Stimulated activated CD8-positive, alpha-beta memory T cell treated with anti-CD3 and anti-CD28 coated beads, Interleukin-4, amount 100 ng/mL, for 48 hours (primary cell): Measurements from ENCODE around the gene KRR1.

Source experiments
- DNase-seq: peaks from one replicate; pipeline ENCODE4 v3.0.0-alpha.2; 2020

The KRR1 gene

DNA sequence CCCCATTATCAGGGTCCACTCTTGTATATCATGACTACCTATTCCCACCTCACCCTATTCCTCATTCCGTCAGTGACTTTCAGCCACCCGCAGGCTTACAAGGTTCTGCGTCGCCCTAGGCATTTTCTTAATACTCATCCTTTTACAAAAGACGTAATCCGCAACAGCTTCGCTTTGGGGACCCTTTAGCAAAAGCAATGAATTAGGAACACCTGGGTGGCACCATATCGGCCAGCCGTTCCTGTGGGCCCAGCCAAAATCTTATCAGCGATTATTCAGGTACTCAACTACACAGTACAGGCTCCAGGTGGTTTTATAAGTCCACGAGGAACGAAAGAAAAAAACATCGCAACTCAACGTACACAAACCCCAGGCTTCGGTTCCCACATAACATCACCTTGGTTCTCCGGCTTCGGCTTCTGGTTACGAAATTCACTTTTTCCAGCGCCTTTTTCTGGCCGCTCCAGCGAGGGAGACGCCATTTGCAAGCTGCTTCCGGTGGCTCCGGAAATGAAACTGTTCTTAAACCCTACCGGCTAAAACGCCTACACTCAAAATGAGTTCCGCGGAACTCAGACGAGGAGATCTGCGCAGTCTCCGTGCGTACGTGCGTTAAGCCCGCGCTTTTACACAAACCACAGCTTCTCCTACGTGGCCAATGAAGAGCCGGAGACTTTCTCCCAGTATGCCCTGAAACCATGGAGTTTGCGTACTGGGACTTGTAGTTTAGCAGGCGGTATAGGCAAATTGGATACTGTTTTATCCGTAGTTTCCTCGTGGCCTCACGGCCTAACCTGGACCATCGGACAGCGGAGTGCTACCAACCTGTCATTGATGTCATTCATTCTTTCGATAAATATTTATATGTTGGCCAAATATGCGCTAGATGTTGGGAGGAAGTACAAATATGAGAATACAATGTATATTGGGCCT lies at the start of gene KRR1:
TSS of gene KRR1 (minus strand) at position 494 of the 933 bp plus-strand sequence. CDS start at position 482, 12 bp downstream.
- DNase-seq = peak; percentile 88

DNA sequence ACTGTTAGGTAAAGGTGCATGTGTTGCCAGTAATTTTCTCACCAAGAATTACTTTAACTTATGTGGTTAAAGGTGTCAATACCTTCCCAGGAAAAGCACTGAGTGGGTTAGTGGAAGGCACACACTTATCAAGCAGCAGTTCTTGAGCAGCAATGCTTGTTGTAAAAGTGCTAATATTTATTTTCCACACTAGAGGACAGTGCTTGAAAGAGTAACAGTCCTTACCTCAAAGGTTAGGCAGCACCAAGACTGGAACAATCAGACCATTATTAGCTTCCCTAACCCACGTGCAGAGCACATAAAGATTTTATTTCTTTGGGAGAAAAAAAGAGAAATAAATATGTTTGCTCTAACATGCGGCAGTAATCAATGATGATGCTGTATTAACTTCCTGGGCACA lies 48.8 kb upstream of the KRR1 start:
- no peak for DNase-seq

DNA sequence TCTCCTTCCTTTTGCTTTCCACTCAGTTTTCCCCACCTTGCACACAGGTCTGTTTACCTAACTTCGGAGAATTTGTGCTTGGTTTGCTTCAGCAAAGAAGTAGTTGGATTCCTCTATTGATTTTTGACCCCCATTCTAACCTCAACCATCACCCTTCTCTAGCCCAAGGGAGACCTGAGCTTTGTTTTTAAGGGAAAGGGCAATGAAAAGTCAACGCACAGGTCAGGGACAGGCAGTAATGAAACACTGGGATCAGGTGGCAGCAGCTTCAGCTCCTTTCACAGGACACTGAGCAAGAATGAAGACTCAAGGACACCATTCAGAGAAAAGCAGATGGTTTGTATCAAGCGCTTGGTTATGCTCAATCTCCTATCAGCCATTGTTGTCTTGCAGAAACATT lies 46.9 kb upstream of the KRR1 start:
- no peak for DNase-seq

DNA sequence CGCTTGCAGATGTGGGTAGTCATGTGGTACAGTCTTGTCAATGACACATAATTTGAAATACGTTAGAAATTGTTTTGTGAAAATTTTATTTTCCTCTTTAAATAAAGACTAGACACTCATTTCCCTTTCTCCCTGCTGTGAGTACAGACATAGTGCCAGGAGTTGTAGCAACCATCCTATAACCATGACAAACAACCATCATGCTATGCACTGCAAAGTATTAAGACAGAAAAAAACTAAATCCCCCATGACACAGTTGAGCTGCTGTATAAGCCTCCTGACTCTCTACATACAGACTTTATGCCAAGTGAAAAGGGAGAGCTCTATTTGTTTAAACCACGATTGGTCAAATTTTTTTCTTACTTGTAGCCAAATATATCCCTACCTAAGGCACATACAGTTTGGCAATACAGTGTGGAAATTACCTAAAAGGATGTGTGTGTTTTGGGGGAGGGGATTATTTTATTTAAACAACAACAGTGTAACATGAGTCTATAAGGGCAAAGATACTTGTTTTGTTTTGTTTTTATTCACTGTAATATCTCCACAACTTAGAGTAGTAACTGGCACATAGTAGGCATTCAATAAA lies 45.0 kb upstream of the KRR1 start:
- no peak for DNase-seq

DNA sequence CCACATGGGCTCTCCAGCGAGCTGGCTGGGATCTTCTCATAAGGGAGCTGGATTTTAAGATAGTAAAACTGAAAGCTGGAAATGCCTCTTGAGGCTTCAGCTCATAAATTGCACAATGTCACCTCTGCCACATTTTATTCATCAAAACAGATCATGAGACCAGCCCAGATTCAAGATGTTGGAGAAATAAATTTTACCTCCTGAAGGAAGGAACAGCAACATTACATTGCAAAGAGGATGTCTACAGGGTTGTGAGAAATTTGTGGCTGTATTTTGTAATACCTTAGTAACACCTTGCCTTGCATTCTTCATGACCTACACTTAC lies 43.1 kb upstream of the KRR1 start:
- no peak for DNase-seq

DNA sequence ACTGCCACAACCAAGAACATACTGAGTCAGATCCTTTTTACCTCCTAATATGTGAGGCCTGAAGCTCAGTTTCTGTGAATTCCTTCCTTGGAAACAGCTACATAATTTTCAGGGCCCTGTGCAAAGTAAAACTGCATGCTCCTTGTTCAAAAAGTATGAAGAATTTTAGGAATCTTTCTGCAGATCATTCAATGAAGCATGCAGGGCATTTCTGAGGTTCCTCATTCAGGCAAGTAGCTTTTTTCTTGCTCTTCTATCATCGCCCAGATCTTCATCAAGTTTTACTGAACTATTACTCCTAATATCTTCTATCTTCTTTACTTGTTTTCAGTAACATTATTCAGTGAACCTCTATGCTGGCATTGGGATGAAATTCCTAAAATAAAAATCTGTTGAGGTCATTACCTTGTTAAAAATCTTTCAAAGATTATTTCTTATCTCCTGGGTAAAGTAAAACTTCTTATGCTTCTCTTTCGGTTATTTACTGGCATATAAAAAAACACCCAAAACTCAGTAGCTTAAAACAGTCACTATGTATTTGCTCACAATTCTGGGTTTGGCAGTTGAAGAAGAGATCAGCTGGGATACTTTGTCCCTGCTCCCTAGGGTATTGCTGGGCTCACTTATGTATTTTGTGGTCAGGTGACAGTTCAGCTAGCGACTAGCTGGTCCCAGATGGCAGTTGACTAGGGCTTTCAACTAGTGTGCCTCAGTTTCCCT lies 42.6 kb upstream of the KRR1 start:
- DNase-seq = no peak

DNA sequence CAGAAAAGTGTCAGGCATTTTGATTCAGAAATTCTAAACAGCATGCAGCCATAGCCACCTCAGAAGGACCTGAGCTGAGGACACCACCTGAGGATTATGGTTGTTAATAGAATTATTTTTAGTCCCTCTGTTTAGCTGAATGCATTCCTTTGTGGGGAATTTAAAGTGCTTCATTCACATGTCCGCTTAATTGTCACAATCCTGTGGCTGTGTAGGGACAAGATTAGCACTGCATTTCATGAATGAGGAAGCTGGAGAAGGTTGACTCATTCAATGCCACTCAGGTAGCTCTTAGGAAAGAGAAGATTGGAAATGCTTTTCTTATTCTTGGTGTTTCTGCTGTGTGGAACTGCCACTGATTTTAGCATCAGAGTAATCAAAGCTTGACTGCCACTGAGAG lies 42.0 kb upstream of the KRR1 start:
- no peak for DNase-seq

DNA sequence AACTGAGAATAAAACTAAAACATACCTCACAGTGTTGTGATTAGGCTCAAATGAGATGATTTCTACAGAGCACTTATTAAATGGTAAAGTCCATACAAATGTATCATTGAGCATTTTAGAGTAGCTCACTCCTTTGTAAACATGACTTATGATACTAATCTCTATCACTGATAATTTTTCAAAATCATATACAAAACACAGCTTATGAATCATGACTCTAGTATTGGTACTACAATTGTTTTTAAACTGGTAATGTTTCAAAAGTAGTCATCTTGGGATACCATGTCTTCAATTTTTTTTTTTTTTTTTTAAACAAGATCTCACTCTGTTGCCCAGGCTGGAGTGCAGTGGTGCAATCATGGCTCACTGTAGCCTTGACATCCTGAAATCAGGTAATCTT lies 40.1 kb upstream of the KRR1 start:
- DNase-seq = no peak

DNA sequence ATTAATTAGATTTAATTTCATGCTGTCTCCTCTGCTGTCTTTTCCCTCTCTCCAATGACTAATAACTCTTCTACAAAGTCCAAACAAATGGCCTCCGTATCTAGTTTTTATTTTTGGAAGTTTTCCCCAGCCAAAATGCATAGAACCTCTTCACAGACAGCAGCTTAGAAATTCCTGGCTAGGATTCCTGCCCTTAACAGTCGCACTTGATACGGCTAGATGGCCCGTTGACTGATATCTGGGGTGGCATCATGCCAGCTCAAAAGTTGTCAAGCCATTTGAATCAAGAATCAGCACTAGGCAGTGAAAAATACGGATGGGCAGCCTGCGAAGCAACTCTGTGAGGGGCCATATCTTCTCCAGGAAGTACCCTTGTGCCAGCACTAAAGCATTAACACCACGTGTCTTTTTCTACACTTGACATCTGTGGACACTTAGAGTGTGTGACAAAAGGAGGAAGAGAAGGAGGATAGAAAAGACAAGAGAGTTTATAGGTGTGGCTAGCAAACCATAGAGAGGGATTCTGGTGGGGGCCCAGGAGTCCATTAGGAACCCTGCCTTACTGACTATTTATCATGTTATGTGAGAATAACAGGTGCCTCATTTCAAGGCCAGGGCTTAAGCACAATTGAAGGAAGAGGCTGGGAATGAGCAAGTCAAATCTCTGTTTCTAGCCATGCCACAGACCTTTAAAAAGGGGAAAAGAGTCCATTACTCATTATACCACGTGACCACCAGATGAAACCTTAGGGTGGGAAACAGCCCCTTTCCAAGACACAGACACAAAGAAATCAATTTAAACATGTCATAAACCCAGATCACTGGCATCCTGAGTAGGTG lies 39.2 kb upstream of the KRR1 start:
- no peak for DNase-seq

DNA sequence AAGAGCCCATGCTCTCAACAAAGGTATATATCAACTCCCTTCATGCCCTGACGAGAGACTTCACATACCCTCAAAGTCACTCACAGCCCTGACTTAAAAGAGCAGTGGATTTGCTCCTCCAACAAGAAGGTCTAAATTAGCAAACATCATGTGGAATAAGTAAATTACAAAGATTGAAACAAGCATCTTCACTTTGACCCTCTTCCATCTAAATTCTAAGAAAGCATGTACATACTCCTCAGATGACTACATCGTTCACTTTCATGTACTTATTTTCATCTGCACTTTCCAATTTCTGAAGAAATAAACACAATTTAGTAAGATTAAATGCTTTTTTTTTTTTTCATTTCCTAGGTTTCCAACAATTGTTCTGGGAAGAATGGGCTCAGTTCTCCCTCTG lies 38.6 kb upstream of the KRR1 start:
- no peak for DNase-seq

DNA sequence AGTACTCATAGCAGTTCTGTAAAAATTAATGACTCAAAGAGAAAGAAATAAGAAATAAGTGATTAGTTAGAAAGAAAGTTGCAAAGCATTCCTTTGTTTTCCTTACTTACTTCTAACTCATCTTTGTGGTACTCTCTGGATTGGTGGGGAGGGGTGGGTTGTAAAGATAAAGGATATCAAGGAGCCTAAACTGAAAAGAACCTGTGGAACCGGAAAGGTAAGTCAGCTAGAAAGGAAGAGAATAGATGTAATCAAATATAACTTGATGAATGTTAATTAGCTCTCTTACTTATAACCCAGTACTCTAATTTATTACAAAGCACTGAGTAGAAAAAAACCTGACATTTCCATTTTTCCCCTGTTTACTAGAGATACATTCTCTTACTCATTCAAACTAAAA lies 37.5 kb upstream of the KRR1 start:
- DNase-seq = no peak

DNA sequence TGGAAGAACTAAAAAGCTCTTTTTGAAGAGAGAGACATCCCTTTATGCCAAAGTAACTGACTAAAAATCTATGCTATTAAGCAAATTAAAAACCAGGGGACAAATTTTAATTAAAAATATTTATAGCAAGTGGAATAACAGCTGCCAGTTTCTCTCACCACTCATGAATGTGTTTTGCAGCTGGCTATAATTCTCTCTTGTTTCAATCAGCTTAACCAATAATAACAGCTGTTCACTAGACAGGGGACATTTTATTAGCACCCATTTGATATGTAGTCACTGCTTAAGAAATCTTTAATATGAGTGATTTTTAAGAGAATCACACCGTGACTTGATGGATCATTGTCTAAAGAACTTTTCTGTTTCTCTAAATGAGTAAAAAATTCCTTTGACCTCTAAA lies 34.2 kb upstream of the KRR1 start:
- DNase-seq = no peak

DNA sequence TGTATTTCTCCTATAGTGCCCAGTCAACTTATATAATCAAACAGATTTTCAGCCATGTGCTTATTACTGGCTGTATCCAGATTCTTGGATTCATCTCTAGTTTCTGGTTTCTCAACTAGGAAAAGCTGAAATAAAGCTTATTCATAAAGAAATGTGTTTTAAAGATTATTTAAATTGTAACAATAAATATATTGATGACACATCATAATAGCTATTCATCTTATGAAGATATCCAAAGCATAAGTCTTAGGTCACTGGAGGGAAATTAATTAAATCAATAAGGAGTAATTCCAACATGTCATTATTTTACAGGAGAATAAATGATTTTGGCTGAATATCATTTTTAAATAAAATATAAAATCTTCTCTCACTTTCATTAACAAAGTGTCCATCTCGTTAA lies 32.1 kb upstream of the KRR1 start:
- DNase-seq = no peak

DNA sequence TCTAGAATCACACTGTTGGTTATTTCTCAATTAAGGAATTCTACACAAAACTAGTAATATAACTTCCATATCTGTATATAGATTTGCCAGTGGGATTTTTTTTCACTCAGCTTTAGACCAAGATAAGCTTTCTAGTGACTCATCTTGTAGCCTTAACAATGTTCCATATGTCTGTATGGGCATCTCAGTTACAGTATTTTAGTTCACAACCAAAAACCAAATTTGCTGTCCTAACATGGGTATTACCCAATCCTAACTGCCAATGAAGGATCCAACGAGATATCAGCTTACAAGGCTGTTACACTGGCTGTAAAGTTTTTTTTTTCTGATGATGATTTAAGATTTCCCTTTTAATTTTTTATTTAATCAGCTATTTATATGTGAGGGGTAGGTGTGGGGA lies 31.5 kb upstream of the KRR1 start:
- no peak for DNase-seq

DNA sequence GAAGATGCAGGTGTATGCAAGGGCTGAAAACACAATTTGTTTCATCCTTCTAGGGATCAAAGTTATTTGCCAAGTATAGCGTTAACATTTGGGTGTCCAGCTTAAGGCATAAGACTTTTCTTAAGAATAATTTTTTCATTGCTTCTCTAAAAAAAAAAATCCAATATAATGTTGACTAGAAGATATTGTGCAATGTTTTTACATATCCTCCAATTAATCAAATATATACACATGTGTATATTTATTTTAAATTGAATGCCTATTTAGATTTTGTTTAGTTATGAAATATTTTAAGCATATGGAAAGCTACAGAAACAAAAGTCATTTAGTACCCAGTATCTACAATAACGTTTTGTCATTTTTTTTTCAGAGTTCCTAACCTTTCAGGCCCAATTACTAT lies 28.5 kb upstream of the KRR1 start:
- DNase-seq = no peak

DNA sequence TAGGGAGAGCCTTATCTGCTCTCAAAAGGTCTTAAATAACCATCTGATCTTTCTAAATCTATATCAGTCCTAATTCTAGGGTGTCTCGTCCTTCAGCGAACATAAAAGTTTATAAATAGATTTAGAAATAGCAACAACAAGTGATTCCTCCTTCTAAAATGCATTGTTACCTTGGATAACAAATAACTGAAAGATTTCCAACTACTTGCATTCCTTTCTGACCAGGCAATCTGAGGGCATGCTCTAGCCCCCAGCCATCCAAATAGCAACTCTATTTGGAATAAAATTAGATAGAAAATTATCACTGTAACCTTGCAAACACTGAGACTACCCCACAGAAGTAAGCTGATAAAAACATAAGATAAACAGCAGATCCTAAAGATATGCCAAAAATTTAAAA lies 21.8 kb upstream of the KRR1 start:
- DNase-seq = no peak

DNA sequence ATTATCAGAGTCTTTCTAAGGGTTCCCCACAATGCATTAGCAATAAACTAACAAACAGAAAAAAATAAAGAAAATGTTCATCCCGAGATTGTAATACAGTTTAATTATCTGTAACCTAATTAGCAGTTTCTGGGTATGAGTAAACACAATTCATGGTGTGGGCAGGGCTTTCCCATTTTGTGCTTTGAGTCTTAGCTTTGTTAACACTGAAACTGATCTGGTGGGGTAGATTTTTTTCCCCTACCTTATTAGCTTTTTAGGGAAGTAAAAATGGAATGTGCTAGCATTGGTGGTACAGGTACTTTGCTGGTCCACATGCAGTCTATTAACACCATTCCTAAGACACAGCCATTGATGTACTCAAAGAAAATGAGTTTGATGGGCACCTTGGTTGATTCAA lies 18.4 kb upstream of the KRR1 start:
- no peak for DNase-seq

DNA sequence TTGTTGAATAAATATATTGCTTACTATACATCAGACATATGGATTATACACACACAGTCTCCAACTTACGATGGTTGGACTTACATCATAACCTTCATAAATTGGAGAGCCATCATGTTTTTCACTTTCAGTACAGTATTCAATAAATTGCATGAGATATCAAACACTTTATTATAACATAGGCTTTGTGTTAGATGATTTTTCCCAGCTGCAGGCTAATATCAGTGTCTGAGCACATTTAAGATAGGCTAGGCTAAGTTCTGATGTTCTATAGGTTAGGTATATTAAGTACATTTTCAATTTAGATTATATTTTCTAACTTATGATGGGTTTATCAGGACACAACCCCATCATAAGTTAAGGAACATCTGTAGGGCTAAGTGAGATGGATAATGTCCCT lies 17.9 kb upstream of the KRR1 start:
- no peak for DNase-seq

DNA sequence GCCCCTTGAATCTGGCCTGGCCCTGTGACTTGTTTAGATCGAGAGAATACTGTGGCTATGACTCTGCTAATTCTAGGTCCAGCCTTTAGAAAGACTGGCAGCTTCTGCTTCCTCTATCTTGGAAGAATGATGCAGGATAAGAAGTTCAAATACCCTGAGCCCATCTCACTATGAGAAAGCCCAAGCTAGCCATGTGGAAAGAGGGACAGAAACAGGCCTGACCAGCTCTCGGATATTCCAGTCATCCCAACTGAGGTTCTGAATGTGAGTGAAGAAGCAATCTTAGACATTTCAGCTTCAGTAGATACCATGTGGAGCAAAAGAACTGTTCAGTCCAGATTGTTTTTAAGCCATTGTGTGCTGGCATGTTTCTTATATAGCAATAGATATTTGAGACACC lies 17.3 kb upstream of the KRR1 start:
- no peak for DNase-seq

DNA sequence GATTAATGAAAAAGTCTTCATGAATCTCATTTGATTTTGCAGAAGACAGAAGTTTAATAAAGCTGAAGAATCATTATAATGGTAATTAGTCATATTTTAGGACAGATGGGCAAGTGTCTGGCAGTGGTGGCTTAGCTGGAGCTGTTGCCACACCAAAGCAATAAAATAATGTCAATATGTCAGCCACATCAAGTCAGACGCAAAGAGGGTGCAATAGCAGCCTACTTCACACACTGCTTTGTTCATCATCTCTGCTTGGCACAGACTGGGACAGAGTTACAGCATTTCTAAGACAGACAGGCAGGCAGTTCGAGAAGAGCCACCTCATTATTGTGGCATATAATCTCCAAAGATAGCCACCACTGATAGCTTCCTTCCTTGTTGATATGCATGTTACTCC lies 16.9 kb upstream of the KRR1 start:
- no peak for DNase-seq

DNA sequence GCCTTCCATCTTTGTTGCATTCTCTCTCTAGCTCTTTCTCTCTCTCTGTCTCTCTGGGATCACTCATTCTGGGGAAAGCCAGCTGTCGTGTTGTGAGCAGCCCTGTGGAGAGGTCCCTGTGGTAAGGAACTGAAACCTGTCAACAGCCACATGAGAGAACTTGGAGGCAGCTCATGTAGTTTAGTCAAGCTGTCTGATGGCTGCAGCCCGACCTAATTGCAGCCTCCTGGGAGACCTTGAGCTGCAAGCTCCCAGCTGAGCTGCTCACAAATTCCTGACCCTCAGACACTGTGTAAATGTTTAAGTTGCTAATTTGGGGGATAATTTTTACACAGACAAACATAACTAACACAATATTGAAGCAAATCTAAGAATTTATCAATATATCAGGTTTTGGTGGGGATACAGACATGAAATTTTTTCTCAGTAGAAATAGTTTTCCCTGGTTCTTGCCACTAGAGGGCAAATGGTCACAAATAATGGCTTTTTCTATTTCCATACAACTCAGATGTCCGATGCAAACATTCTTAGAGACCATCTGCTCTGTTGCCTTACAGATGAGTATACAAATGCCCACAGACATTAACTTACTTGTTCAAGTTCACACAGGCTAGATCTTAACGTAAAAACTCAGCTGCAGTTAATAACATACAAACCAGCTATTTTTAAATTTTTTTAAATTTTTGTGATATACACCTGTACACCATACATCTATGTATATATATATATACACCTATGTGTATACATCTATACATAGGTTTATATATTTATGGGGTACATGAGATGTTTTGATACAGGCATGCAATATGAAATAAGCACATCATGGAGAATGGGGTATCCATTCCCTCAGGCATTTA lies 15.5 kb upstream of the KRR1 start:
- DNase-seq = peak; percentile 25

DNA sequence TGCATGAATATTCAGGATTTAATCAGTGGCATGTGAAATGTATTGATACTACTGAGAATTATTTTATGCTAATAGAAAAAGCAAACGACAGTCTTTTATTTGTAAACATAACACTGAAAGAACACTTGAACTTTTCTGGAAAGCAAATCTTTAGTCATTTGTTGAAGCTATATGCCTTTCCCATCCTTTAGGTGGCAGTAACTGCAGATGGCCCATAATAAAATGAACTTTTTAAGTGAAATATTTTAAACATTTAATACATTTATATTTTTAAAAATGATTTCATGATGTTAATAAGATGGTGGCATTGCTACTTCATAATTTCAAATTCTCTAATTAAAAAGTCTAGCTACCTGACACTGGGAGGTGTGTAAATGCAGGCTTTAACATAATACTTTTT lies 13.9 kb upstream of the KRR1 start:
- no peak for DNase-seq
